ENCODE results near the gene RCOR2.

Gene RCOR2

GRCh38 chr11:63889344-63889743 lies 27.6 kb downstream of the RCOR2 start:
- Histone ChIP-seq H3K23ac (ENCODE audit: low read length in 2 of 2) (no peak overlapping the region), H3K27ac (ENCODE audit: low read length, poor library complexity, severe bottlenecking) (no peak overlapping the region), H2BK15ac (ENCODE audit: low read depth, poor library complexity, severe bottlenecking) (no peak overlapping the region), H3K9me3 (ENCODE audit: control insufficient read depth, low read length) (no peaks in the 10 kb centered on the region), H3K79me1 (replicated peaks; ENCODE audit: low read length, poor library complexity, severe bottlenecking) (peaks cover 42% of the 10 kb centered on the region), H3K4ac (ENCODE audit: low read depth in 1 of 2, low read length in 2 of 2) (no peak overlapping the region), H3K14ac (ENCODE audit: low read length in 2 of 2) (no peak overlapping the region), H4K8ac (ENCODE audit: low read length) (no peak overlapping the region), H2AK5ac (ENCODE audit: low read length, severe bottlenecking) (no peak overlapping the region), H3K36me3 (ENCODE audit: control insufficient read depth in 1 of 2, insufficient read depth in 2 of 2, low read depth in 1 of 2, low read length in 2 of 2) (peaks cover 6 to 24% of the 10 kb centered on the region in 2 experiments), H4K91ac (ENCODE audit: low read length) (no peak overlapping the region), H2BK5ac (ENCODE audit: low read depth, low read length, poor library complexity, severe bottlenecking) (no peak overlapping the region), H3K4me2 (ENCODE audit: low read length, poor library complexity, severe bottlenecking) (no peak overlapping the region), H3K27me3 (ENCODE audit: control insufficient read depth in 1 of 2, insufficient read depth in 1 of 2, low read length in 2 of 2) (no peaks in the 10 kb centered on the region), H3K4me3 (ENCODE audit: insufficient read depth in 1 of 2, low read depth in 1 of 2, low read length in 2 of 2) (no peak overlapping the region), H2AFZ (ENCODE audit: low read depth, low read length) (no peak overlapping the region), H3K4me1 (ENCODE audit: control insufficient read depth, insufficient read depth, low read depth, low read length) (peaks cover 12% of the 10 kb centered on the region), H3K18ac (ENCODE audit: low read depth in 1 of 2, low read length in 2 of 2) (no peak overlapping the region), H2BK120ac (ENCODE audit: low read depth, low read length) (no peak overlapping the region), H2BK12ac (ENCODE audit: low read length in 2 of 2) (no peak overlapping the region), H3K9ac (ENCODE audit: low read length) (peak overlapping the region; percentile 69)
- WGBS = 96% methylated on average over 6 of the region's 6 CpGs
- DNase-seq = no peak

- Histone ChIP-seq H2AK5ac (ENCODE audit: low read length, severe bottlenecking) (no peak overlapping the region), H3K4me1 (ENCODE audit: control insufficient read depth, insufficient read depth, low read depth, low read length) (peaks cover 12% of the 10 kb centered on the region), H2BK12ac (ENCODE audit: low read length in 2 of 2) (no peak overlapping the region), H3K14ac (ENCODE audit: low read length in 2 of 2) (peak overlapping the region in 1 of 2 experiments; percentile 62), H3K36me3 (ENCODE audit: control insufficient read depth in 1 of 2, insufficient read depth in 2 of 2, low read depth in 1 of 2, low read length in 2 of 2) (peaks cover 1 to 20% of the 10 kb centered on the region in 2 experiments), H3K4ac (ENCODE audit: low read depth in 1 of 2, low read length in 2 of 2) (peak overlapping the region in 1 of 2 experiments; percentile 1), H3K27me3 (ENCODE audit: control insufficient read depth in 1 of 2, insufficient read depth in 1 of 2, low read length in 2 of 2) (no peaks in the 10 kb centered on the region), H4K8ac (ENCODE audit: low read length) (no peak overlapping the region), H3K4me3 (ENCODE audit: insufficient read depth in 1 of 2, low read depth in 1 of 2, low read length in 2 of 2) (peak overlapping the region in 1 of 2 experiments; percentile 65), H2BK120ac (ENCODE audit: low read depth, low read length) (no peak overlapping the region), H2BK15ac (ENCODE audit: low read depth, poor library complexity, severe bottlenecking) (no peak overlapping the region), H2BK5ac (ENCODE audit: low read depth, low read length, poor library complexity, severe bottlenecking) (no peak overlapping the region), H3K18ac (ENCODE audit: low read depth in 1 of 2, low read length in 2 of 2) (peak overlapping the region in 1 of 2 experiments; percentile 61), H2AFZ (ENCODE audit: low read depth, low read length) (no peak overlapping the region), H4K91ac (ENCODE audit: low read length) (no peak overlapping the region), H3K4me2 (ENCODE audit: low read length, poor library complexity, severe bottlenecking) (no peak overlapping the region), H3K27ac (ENCODE audit: low read length, poor library complexity, severe bottlenecking) (no peak overlapping the region), H3K23ac (ENCODE audit: low read length in 2 of 2) (no peak overlapping the region), H3K9me3 (ENCODE audit: control insufficient read depth, low read length) (no peaks in the 10 kb centered on the region), H3K79me1 (replicated peaks; ENCODE audit: low read length, poor library complexity, severe bottlenecking) (peaks cover 41% of the 10 kb centered on the region), H3K9ac (ENCODE audit: low read length) (peak overlapping the region; percentile 69)
- DNase-seq = peak; percentile 76
- WGBS = 48% methylated on average over 20 of the region's 25 CpGs
Observed at GRCh38 chr11:63888170-63889086, 28.5 kb downstream of the RCOR2 start.

- no peak overlapping the region for H2BK120ac ChIP-seq (ENCODE audit: low read depth, low read length)
- no peak overlapping the region for H3K4me3 ChIP-seq (ENCODE audit: insufficient read depth in 1 of 2, low read depth in 1 of 2, low read length in 2 of 2)
- H2AK5ac ChIP-seq (ENCODE audit: low read length, severe bottlenecking) = no peak overlapping the region
- H2BK12ac ChIP-seq (ENCODE audit: low read length in 2 of 2) = peak overlapping the region in 1 of 2 experiments; percentile 42
- peaks cover 17% of the 10 kb centered on the region for H3K4me1 ChIP-seq (ENCODE audit: control insufficient read depth, insufficient read depth, low read depth, low read length)
- H3K4me2 ChIP-seq (ENCODE audit: low read length, poor library complexity, severe bottlenecking) = no peak overlapping the region
- no peaks in the 10 kb centered on the region for H3K27me3 ChIP-seq (ENCODE audit: control insufficient read depth in 1 of 2, insufficient read depth in 1 of 2, low read length in 2 of 2)
- peaks cover 0 to 25% of the 10 kb centered on the region in 2 experiments for H3K36me3 ChIP-seq (ENCODE audit: control insufficient read depth in 1 of 2, insufficient read depth in 2 of 2, low read depth in 1 of 2, low read length in 2 of 2)
- 54% methylated on average over 6 of the region's 6 CpGs for WGBS
- H3K27ac ChIP-seq (ENCODE audit: low read length, poor library complexity, severe bottlenecking) = no peak overlapping the region
- H3K4ac ChIP-seq (ENCODE audit: low read depth in 1 of 2, low read length in 2 of 2) = no peak overlapping the region
- no peak overlapping the region for H2BK15ac ChIP-seq (ENCODE audit: low read depth, poor library complexity, severe bottlenecking)
- peaks cover 48% of the 10 kb centered on the region for H3K79me1 ChIP-seq (replicated peaks; ENCODE audit: low read length, poor library complexity, severe bottlenecking)
- no peak overlapping the region for H3K23ac ChIP-seq (ENCODE audit: low read length in 2 of 2)
- peak overlapping the region; percentile 47 for H3K9ac ChIP-seq (ENCODE audit: low read length)
- H2AFZ ChIP-seq (ENCODE audit: low read depth, low read length) = no peak overlapping the region
- no peak overlapping the region for H4K8ac ChIP-seq (ENCODE audit: low read length)
- no peak overlapping the region for H3K18ac ChIP-seq (ENCODE audit: low read depth in 1 of 2, low read length in 2 of 2)
- H4K91ac ChIP-seq (ENCODE audit: low read length) = no peak overlapping the region
- no peak overlapping the region for H3K14ac ChIP-seq (ENCODE audit: low read length in 2 of 2)
- no peak for DNase-seq
- no peak overlapping the region for H2BK5ac ChIP-seq (ENCODE audit: low read depth, low read length, poor library complexity, severe bottlenecking)
- H3K9me3 ChIP-seq (ENCODE audit: control insufficient read depth, low read length) = no peaks in the 10 kb centered on the region
Observed at GRCh38 chr11:63887386-63887999, 29.5 kb downstream of the RCOR2 start.

Data from mesenchymal stem cell (in vitro differentiated cells and primary cell).